Stimulated activated CD8-positive, alpha-beta memory T cell treated with anti-CD3 and anti-CD28 coated beads, Interleukin-7, amount 100 ng/mL, for 1 hour (primary cell): ENCODE data around the gene MTERF4.

ENCODE experiments used
- DNase-seq, 2 donors: peaks; one replicate each; pipeline ENCODE4 v3.0.0-alpha.2; 2020; ENCODE audit warnings: low read depth in 2 of 2

The MTERF4 gene

GRCh38 chr2:241050624-241051577 lies 51.2 kb downstream of the MTERF4 start:
- DNase-seq: no peak

- DNase-seq: no peak
These were observed 52.1 kb downstream of the MTERF4 start for GRCh38 chr2:241049739-241050623.

DNA sequence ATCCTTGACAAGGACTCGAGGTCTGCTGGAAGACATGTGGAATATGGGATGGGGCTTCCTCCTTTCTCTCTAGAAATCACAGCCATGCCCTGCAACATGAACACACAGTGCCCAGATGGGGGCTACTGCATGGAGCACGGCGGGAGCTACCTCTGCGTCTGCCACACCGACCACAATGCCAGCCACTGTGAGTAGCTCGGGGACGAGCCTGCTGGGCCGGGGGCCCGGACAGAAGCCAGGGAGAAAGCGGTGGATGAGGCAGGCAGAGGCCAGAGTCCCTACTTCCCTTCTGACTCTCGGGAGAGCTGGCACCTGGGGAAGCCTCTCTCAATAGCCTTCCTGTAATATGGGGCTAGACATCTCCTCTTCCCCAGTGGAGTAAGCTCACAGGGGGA lies 53.1 kb downstream of the MTERF4 start:
- no peak for DNase-seq

- no peak for DNase-seq
These were observed 53.7 kb downstream of the MTERF4 start for GRCh38 chr2:241048149-241048948.

DNA sequence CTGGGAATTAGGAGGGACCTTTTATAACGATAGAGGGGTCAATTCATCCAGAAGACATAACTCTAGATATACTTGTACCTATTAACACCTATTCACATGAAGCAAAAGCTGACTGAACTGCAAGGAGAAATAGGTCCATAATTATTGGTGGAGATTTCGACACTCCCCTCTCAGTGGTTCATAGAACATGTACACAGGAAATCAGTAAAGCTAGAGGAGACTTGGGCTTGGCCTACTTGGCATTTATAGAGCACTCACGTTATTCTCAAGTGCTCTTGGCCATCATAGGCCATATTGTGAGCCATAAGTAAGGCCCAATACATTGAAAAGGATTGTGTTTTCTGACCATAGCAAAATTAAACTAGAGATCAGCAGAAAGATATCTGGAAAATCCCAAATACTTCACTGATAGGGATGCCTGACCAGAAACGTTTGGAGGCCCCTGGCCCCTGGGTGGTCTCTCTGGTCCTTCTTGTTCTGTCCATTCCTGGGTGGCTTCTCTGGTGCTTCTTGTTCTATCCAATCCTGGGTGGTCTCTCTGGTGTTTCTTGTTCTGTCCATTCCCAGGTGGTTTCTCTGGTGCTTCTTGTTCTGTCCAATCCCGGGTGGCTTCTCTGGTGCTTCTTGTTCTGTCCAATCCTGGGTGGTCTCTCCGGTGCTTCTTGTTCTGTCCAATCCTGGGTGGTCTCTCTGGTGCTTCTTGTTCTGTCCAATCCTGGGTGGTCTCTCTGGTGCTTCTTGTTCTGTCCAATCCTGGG lies 54.7 kb downstream of the MTERF4 start:
- DNase-seq: no peak
